Liver (tissue), 9 donors: ENCODE measurements around the gene RPL29. TPM values are rescaled to one million over a fixed set of nuclear protein-coding genes. Genes with fewer than 3 reads are reported as not detected.

Experiments used
- DNase-seq: peaks from one replicate; pipeline ENCODE4 v3.0.0-alpha.2; 2017; ENCODE audit warnings: low spot score
- H3K27ac ChIP-seq, 2 donors: one replicate each; pipeline ENCODE4 v1.7.0; 2013; ENCODE audit warnings: inconsistent platforms in 2 of 2, low read length in 2 of 2, control low read depth in 1 of 2, low read depth in 1 of 2, mild to moderate bottlenecking in 1 of 2
- H3K27me3 ChIP-seq, 4 donors: one replicate each; pipeline versions ENCODE4 v1.6.1 to v1.7.0; 2013; ENCODE audit warnings: low read length in 3 of 4, inconsistent platforms in 1 of 4, mild to moderate bottlenecking in 1 of 4, moderate library complexity in 1 of 4; ENCODE audit not compliant: control insufficient read depth in 4 of 4, insufficient read depth in 4 of 4
- H3K36me3 ChIP-seq, 4 donors: one replicate each; pipeline versions ENCODE4 v1.6.1 to v1.7.0; 2013; ENCODE audit warnings: low read length in 3 of 4, mild to moderate bottlenecking in 3 of 4, low read depth in 1 of 4, moderate library complexity in 1 of 4; ENCODE audit not compliant: control insufficient read depth in 4 of 4, insufficient read depth in 3 of 4
- H3K4me1 ChIP-seq, 4 donors: one replicate each; pipeline versions ENCODE4 v1.6.1 to v1.7.0; 2013; ENCODE audit warnings: low read length in 3 of 4, mild to moderate bottlenecking in 3 of 4, moderate library complexity in 1 of 4; ENCODE audit not compliant: control insufficient read depth in 4 of 4, insufficient read depth in 4 of 4
- H3K4me3 ChIP-seq, 3 donors: one replicate each; pipeline versions ENCODE4 v1.6.1 to v1.7.0; 2013; ENCODE audit warnings: low read length in 3 of 3, control low read depth in 1 of 3, low read depth in 1 of 3, mild to moderate bottlenecking in 1 of 3
- H3K9ac ChIP-seq, 2 donors: one replicate each; pipeline ENCODE4 v1.7.0; 2013; ENCODE audit warnings: low read length in 2 of 2, mild to moderate bottlenecking in 2 of 2, moderate library complexity in 2 of 2, control low read depth in 1 of 2, low read depth in 1 of 2
- H3K9me3 ChIP-seq, 4 donors: one replicate each; pipeline versions ENCODE4 v1.6.1 to v1.7.0; 2013; ENCODE audit warnings: low read length in 3 of 4; ENCODE audit not compliant: control insufficient read depth in 4 of 4
- EGR1 ChIP-seq, 2 donors: IDR thresholded peaks; 2 replicates each; pipeline ENCODE4 v1.6.1; 2016 to 2018; ENCODE audit warnings: antibody characterized with exemption in 2 of 2, low read depth in 2 of 2
- FOXA1 ChIP-seq: IDR thresholded peaks from 2 replicates; pipeline ENCODE4 v1.6.1; 2016; ENCODE audit warnings: antibody characterized with exemption
- FOXA2 ChIP-seq: IDR thresholded peaks from 2 replicates; pipeline ENCODE4 v1.6.1; 2016; ENCODE audit warnings: antibody characterized with exemption
- GABPA ChIP-seq, 2 donors: IDR thresholded peaks in 1 of 2; conservative IDR thresholded peaks in 1 of 2; 2 replicates each; pipeline ENCODE4 v1.6.1; 2016; ENCODE audit warnings: antibody characterized with exemption in 2 of 2, mild to moderate bottlenecking in 1 of 2, moderate library complexity in 1 of 2
- HNF4A ChIP-seq, 2 donors: conservative IDR thresholded peaks; 2 replicates each; pipeline ENCODE4 v1.6.1; 2016; ENCODE audit warnings: antibody characterized with exemption in 2 of 2, mild to moderate bottlenecking in 2 of 2
- HNF4G ChIP-seq: IDR thresholded peaks from 2 replicates; pipeline ENCODE4 v1.6.1; 2016; ENCODE audit warnings: antibody characterized with exemption
- JUND ChIP-seq, 2 donors: IDR thresholded peaks; 2 replicates each; pipeline ENCODE4 v1.6.1; 2016; ENCODE audit warnings: antibody characterized with exemption in 2 of 2
- NR2F2 ChIP-seq: IDR thresholded peaks from 2 replicates; pipeline ENCODE4 v1.6.1; 2016; ENCODE audit warnings: antibody characterized with exemption
- RAD21 ChIP-seq, 2 donors: IDR thresholded peaks; 2 replicates each; pipeline ENCODE4 v1.6.1; 2016; ENCODE audit warnings: antibody characterized with exemption in 2 of 2, mild to moderate bottlenecking in 2 of 2
- RXRA ChIP-seq, 2 donors: IDR thresholded peaks; 2 replicates each; pipeline ENCODE4 v1.6.1; 2017 to 2018; ENCODE audit warnings: antibody characterized with exemption in 2 of 2, mild to moderate bottlenecking in 1 of 2
- SP1 ChIP-seq: IDR thresholded peaks from 2 replicates; pipeline ENCODE4 v1.6.1; 2018; ENCODE audit warnings: antibody characterized with exemption, mild to moderate bottlenecking
- TAF1 ChIP-seq: conservative IDR thresholded peaks from 2 replicates; pipeline ENCODE4 v1.6.1; 2016; ENCODE audit warnings: antibody characterized with exemption, mild to moderate bottlenecking
- YY1 ChIP-seq: IDR thresholded peaks from 2 replicates; pipeline ENCODE4 v1.6.1; 2016; ENCODE audit warnings: antibody characterized with exemption, mild to moderate bottlenecking
- WGBS: extraction: QIAGEN DNeasy Blood & Tissue Kit; methylation state at CpG from one replicate; pipeline ENCODE4 v1.1.7; 2013; 5-methylcytosine and 5-hydroxymethylcytosine counted together
- polyA plus RNA-seq, 2 donors: library from polyadenylated mRNA; stranded (reverse) in 1 of 2; unstranded in 1 of 2; fragments of 200-250 nt in 1 of 2; fragments of >200 nt in 1 of 2; fragmentation: Nextera tagmentation in 1 of 2; extraction: Ambion mirVana in 1 of 2; gene quantifications; one replicate each; pipeline versions ENCODE4 v1.2.1 to v1.2.3, GENCODE V29; 2013 to 2015
- total RNA-seq, 2 donors: library from RNA; depleted of rRNA; stranded (reverse); fragments of >200 nt; gene quantifications; one replicate each; pipeline ENCODE4 v1.2.3, GENCODE V29; 2014
- TF ChIP-seq, protein P1 (sequence below): IDR thresholded peaks from 2 replicates; pipeline ENCODE4 v1.6.1; 2016; ENCODE audit warnings: antibody characterized with exemption, mild to moderate bottlenecking
- TF ChIP-seq, protein P2 (sequence below): IDR thresholded peaks from 2 replicates; pipeline ENCODE4 v1.6.1; 2016; ENCODE audit warnings: antibody characterized with exemption
- TF ChIP-seq, protein P3 (sequence below): IDR thresholded peaks from 2 replicates; pipeline ENCODE4 v1.6.1; 2016; ENCODE audit warnings: antibody characterized with exemption
- TF ChIP-seq, protein P4 (sequence below): IDR thresholded peaks from 2 replicates; pipeline ENCODE4 v1.6.1; 2016; ENCODE audit warnings: antibody characterized with exemption
- TF ChIP-seq, protein P5 (sequence below): fragments of 150-350 bp; IDR thresholded peaks from 2 replicates; pipeline ENCODE4 v1.5.1; 2017; ENCODE audit warnings: improper control_type of control experiment, low read depth, low read length; ENCODE audit not compliant: missing input control
- donor health status: healthy.
- donor health status: healthy.
- donor health status: healthy.
- donor health status: healthy.
- donor health status: healthy.

Gene RPL29
- total and polyA plus RNA-seq, 4 donors, result 292 to 789 (median 388) TPM

DNA sequence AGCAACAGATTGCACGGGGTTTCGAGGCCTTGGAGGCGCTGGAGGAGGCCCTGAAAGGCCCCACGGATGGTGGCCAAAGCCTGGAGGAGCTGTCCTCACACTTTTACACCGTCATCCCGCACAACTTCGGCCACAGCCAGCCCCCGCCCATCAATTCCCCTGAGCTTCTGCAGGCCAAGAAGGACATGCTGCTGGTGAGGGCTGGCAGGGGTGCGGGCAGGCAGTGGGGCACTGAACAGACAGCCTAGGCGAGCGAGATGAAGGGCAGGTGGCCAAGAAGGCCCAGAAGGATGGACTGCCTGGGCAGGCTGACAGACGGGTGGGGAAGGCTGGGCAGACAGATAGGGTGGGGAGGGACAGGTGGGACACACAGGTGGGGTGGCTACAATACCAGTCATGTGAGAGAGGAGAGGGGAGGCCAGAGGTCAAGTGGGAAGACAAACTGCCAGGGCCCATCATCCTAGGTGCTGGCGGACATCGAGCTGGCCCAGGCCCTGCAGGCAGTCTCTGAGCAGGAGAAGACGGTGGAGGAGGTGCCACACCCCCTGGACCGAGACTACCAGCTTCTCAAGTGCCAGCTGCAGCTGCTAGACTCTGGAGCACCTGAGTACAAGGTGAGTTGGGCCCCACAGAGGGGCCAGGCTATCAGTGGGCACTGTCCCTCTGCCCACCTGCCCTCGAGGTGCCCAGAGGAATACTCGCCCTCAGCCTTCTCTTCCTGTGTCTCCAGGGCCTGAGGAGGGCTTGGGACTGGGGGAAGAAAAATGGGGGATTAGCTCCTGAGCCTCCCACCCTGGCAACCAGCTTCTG lies 50.5 kb downstream of the RPL29 start:
- no peak for DNase-seq
- no peak overlapping the region for H3K4me3 ChIP-seq
- H3K36me3 ChIP-seq, result peaks cover 0 to 30% (median 18%) of the 10 kb centered on the region in 4 donors
- no peaks in the 10 kb centered on the region for H3K27me3 ChIP-seq
- H3K9me3 ChIP-seq, result no peaks in the 10 kb centered on the region
- H3K4me1 ChIP-seq, result peaks cover 10 to 29% (median 22%) of the 10 kb centered on the region in 4 donors
- WGBS, result 91% methylated on average over 18 of the region's 18 CpGs
- TF ChIP-seq, protein P1, sequence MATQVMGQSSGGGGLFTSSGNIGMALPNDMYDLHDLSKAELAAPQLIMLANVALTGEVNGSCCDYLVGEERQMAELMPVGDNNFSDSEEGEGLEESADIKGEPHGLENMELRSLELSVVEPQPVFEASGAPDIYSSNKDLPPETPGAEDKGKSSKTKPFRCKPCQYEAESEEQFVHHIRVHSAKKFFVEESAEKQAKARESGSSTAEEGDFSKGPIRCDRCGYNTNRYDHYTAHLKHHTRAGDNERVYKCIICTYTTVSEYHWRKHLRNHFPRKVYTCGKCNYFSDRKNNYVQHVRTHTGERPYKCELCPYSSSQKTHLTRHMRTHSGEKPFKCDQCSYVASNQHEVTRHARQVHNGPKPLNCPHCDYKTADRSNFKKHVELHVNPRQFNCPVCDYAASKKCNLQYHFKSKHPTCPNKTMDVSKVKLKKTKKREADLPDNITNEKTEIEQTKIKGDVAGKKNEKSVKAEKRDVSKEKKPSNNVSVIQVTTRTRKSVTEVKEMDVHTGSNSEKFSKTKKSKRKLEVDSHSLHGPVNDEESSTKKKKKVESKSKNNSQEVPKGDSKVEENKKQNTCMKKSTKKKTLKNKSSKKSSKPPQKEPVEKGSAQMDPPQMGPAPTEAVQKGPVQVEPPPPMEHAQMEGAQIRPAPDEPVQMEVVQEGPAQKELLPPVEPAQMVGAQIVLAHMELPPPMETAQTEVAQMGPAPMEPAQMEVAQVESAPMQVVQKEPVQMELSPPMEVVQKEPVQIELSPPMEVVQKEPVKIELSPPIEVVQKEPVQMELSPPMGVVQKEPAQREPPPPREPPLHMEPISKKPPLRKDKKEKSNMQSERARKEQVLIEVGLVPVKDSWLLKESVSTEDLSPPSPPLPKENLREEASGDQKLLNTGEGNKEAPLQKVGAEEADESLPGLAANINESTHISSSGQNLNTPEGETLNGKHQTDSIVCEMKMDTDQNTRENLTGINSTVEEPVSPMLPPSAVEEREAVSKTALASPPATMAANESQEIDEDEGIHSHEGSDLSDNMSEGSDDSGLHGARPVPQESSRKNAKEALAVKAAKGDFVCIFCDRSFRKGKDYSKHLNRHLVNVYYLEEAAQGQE, result no peak
- TF ChIP-seq EGR1 (IDR thresholded peaks at IDR 0.05; ENCODE audit: low read depth in 2 of 2) (no peak), NR2F2 (no peak), RXRA (IDR thresholded peaks at IDR 0.05) (no peak), GABPA (IDR thresholded peaks at IDR 0.05 in 1 of 2, conservative IDR thresholded peaks at IDR 0.05 in 1 of 2) (no peak), SP1 (no peak), YY1 (no peak), TAF1 (no peak), HNF4A (conservative IDR thresholded peaks at IDR 0.05) (no peak)
- TF ChIP-seq, protein P2, sequence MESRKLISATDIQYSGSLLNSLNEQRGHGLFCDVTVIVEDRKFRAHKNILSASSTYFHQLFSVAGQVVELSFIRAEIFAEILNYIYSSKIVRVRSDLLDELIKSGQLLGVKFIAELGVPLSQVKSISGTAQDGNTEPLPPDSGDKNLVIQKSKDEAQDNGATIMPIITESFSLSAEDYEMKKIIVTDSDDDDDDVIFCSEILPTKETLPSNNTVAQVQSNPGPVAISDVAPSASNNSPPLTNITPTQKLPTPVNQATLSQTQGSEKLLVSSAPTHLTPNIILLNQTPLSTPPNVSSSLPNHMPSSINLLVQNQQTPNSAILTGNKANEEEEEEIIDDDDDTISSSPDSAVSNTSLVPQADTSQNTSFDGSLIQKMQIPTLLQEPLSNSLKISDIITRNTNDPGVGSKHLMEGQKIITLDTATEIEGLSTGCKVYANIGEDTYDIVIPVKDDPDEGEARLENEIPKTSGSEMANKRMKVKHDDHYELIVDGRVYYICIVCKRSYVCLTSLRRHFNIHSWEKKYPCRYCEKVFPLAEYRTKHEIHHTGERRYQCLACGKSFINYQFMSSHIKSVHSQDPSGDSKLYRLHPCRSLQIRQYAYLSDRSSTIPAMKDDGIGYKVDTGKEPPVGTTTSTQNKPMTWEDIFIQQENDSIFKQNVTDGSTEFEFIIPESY, result no peak
- TF ChIP-seq, protein P3, sequence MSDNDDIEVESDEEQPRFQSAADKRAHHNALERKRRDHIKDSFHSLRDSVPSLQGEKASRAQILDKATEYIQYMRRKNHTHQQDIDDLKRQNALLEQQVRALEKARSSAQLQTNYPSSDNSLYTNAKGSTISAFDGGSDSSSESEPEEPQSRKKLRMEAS, result no peak
- TF ChIP-seq, protein P4, sequence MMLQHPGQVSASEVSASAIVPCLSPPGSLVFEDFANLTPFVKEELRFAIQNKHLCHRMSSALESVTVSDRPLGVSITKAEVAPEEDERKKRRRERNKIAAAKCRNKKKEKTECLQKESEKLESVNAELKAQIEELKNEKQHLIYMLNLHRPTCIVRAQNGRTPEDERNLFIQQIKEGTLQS, result no peak
- no peak overlapping the region for H3K9ac ChIP-seq
- H3K27ac ChIP-seq, result no peak overlapping the region

DNA sequence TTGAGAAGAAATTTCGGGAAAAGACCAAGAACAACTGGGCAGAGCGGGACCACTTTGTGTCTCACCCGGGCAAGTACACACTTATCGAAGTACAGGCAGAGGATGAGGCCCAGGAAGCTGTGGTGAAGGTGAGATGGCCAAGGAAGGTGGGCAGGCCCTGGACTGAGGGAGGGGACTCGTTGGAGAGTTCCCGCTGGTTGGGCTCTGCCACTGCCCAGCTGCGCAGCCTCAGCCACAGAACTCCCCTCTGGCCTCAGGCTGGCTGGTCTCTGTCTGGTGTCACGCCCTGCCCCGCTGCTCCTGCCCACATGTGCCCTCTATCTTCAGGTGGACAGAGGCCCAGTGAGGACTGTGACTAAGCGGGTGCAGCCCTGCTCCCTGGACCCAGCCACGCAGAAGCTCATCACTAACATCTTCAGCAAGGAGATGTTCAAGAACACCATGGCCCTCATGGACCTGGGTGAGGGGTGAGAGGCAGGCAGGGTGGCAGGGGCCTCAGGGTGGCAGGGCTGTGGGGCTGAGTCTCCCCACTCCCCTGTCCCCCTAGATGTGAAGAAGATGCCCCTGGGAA lies 51.2 kb downstream of the RPL29 start:
- Histone ChIP-seq H3K27ac (no peak overlapping the region), H3K36me3 (peaks cover 0 to 30% (median 18%) of the 10 kb centered on the region in 4 donors), H3K27me3 (no peaks in the 10 kb centered on the region), H3K9me3 (no peaks in the 10 kb centered on the region), H3K4me1 (peaks cover 10 to 31% (median 23%) of the 10 kb centered on the region in 4 donors), H3K4me3 (no peak overlapping the region), H3K9ac (no peak overlapping the region)
- DNase-seq, result no peak
- WGBS, result 95% methylated on average over 11 of the region's 11 CpGs
- TF ChIP-seq GABPA (IDR thresholded peaks at IDR 0.05 in 1 of 2, conservative IDR thresholded peaks at IDR 0.05 in 1 of 2) (no peak), HNF4A (conservative IDR thresholded peaks at IDR 0.05) (no peak), NR2F2 (no peak), FOXA2 (no peak), RAD21 (IDR thresholded peaks at IDR 0.05) (no peak), EGR1 (IDR thresholded peaks at IDR 0.05; ENCODE audit: low read depth in 2 of 2) (no peak), HNF4G (no peak), YY1 (no peak), TAF1 (no peak), JUND (IDR thresholded peaks at IDR 0.05) (no peak), FOXA1 (no peak), SP1 (no peak)
- TF ChIP-seq, protein P3, result no peak
- TF ChIP-seq, protein P5, sequence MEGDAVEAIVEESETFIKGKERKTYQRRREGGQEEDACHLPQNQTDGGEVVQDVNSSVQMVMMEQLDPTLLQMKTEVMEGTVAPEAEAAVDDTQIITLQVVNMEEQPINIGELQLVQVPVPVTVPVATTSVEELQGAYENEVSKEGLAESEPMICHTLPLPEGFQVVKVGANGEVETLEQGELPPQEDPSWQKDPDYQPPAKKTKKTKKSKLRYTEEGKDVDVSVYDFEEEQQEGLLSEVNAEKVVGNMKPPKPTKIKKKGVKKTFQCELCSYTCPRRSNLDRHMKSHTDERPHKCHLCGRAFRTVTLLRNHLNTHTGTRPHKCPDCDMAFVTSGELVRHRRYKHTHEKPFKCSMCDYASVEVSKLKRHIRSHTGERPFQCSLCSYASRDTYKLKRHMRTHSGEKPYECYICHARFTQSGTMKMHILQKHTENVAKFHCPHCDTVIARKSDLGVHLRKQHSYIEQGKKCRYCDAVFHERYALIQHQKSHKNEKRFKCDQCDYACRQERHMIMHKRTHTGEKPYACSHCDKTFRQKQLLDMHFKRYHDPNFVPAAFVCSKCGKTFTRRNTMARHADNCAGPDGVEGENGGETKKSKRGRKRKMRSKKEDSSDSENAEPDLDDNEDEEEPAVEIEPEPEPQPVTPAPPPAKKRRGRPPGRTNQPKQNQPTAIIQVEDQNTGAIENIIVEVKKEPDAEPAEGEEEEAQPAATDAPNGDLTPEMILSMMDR, result no peak
- TF ChIP-seq, protein P2, result no peak
